Mesendoderm (in vitro differentiated cells): ENCODE results near the gene ICAM4.

Experiments used
- DNase-seq: peaks from one replicate; pipeline ENCODE4 v3.0.0; 2013
- H2AK5ac ChIP-seq: 2 replicates; pipeline ENCODE4 v1.6.1; 2013; ENCODE audit warnings: low read length, inconsistent platforms
- H2BK120ac ChIP-seq: 2 replicates; pipeline ENCODE4 v1.6.1; 2013; ENCODE audit warnings: low read depth, mild to moderate bottlenecking, low read length, moderate library complexity, mixed read lengths
- H2BK15ac ChIP-seq: replicated peaks from 2 replicates; pipeline ENCODE4 v1.6.1; 2013; ENCODE audit warnings: low read depth, mild to moderate bottlenecking, moderate library complexity
- H2BK5ac ChIP-seq: 2 replicates; pipeline ENCODE4 v1.6.1; 2013; ENCODE audit warnings: low read length, inconsistent platforms
- H3K18ac ChIP-seq: 2 replicates; pipeline ENCODE4 v1.6.1; 2013; ENCODE audit warnings: mild to moderate bottlenecking, low read length, mixed read lengths
- H3K23ac ChIP-seq: one replicate; pipeline ENCODE4 v1.6.1; 2013; ENCODE audit warnings: low read length
- H3K27ac ChIP-seq: 2 replicates; pipeline ENCODE4 v1.5.1; 2013; ENCODE audit warnings: low read depth, mild to moderate bottlenecking, inconsistent platforms, low read length, moderate library complexity
- H3K27me3 ChIP-seq: 2 replicates; pipeline ENCODE4 v1.6.1; 2013; ENCODE audit warnings: low read length, control low read depth, mild to moderate bottlenecking, inconsistent platforms; ENCODE audit not compliant: insufficient read depth, poor library complexity
- H3K36me3 ChIP-seq: 2 replicates; pipeline ENCODE4 v1.6.1; 2013; ENCODE audit warnings: low read length, inconsistent platforms; ENCODE audit not compliant: control insufficient read depth, insufficient read depth
- H3K4ac ChIP-seq: one replicate; pipeline ENCODE4 v1.6.1; 2013; ENCODE audit warnings: low read depth, mild to moderate bottlenecking, low read length, moderate library complexity
- H3K4me1 ChIP-seq: 2 replicates; pipeline ENCODE4 v1.6.1; 2013; ENCODE audit warnings: low read depth, low read length, inconsistent platforms; ENCODE audit not compliant: control insufficient read depth
- H3K4me2 ChIP-seq: 2 replicates; pipeline ENCODE4 v1.6.1; 2013; ENCODE audit warnings: low read length
- H3K4me3 ChIP-seq: 2 replicates; pipeline ENCODE4 v1.5.1; 2013; ENCODE audit warnings: mild to moderate bottlenecking, low read length
- H3K56ac ChIP-seq: one replicate; pipeline ENCODE4 v1.6.1; 2013; ENCODE audit warnings: low read length
- H3K79me1 ChIP-seq: 2 replicates; pipeline ENCODE4 v1.6.1; 2013; ENCODE audit warnings: low read length, inconsistent platforms
- H3K79me2 ChIP-seq: 2 replicates; pipeline ENCODE4 v1.6.1; 2013; ENCODE audit warnings: mild to moderate bottlenecking, low read length; ENCODE audit not compliant: control insufficient read depth, insufficient read depth
- H3K9ac ChIP-seq: 2 replicates; pipeline ENCODE4 v1.6.1; 2013; ENCODE audit warnings: low read length, inconsistent platforms
- H4K5ac ChIP-seq: one replicate; pipeline ENCODE4 v1.6.1; 2013; ENCODE audit warnings: low read length
- H4K8ac ChIP-seq: one replicate; pipeline ENCODE4 v1.6.1; 2013; ENCODE audit warnings: low read depth, mild to moderate bottlenecking, control low read depth, low read length, moderate library complexity
- whole genome bisulfite sequencing: extraction: QIAGEN DNeasy Blood & Tissue Kit; methylation state at CpG from one replicate; pipeline ENCODE4 v1.1.7; 2013; ENCODE audit warnings: low lambda C conversion rate, missing lambda C conversion rate; ENCODE audit not compliant: insufficient coverage; ENCODE audit errors: extremely low coverage; 5-methylcytosine and 5-hydroxymethylcytosine counted together

The ICAM4 gene

GRCh38 chr19:10255358-10255757 is 31.4 kb upstream of the ICAM4 start:
- Histone ChIP-seq H2BK15ac (no peak overlapping the region), H2AK5ac (no peak overlapping the region), H3K36me3 (peaks cover 5% of the 10 kb centered on the region), H3K4me3 (no peak overlapping the region), H2BK5ac (no peak overlapping the region), H3K23ac (no peak overlapping the region), H3K4ac (no peak overlapping the region), H4K5ac (no peak overlapping the region), H3K27me3 (no peaks in the 10 kb centered on the region), H3K4me2 (no peak overlapping the region), H4K8ac (no peak overlapping the region), H3K79me1 (peaks cover 4% of the 10 kb centered on the region), H3K4me1 (no peaks in the 10 kb centered on the region), H3K9ac (no peak overlapping the region), H3K79me2 (peaks cover 4% of the 10 kb centered on the region), H3K56ac (no peak overlapping the region), H3K27ac (no peak overlapping the region), H2BK120ac (no peak overlapping the region), H3K18ac (no peak overlapping the region)
- DNase-seq: no peak
- no CpG with 5 or more reads among the region's 2 CpGs for WGBS

GRCh38 chr19:10256551-10256950 is 30.2 kb upstream of the ICAM4 start:
- no peak overlapping the region for H3K56ac ChIP-seq
- no peaks in the 10 kb centered on the region for H3K27me3 ChIP-seq
- H4K5ac ChIP-seq: no peak overlapping the region
- H3K79me2 ChIP-seq: peaks cover 4% of the 10 kb centered on the region
- H2BK120ac ChIP-seq: no peak overlapping the region
- H2AK5ac ChIP-seq: no peak overlapping the region
- H3K4me2 ChIP-seq: no peak overlapping the region
- H3K9ac ChIP-seq: no peak overlapping the region
- H4K8ac ChIP-seq: no peak overlapping the region
- no peak overlapping the region for H3K4ac ChIP-seq
- DNase-seq: no peak
- no peak overlapping the region for H3K27ac ChIP-seq
- no CpG with 5 or more reads among the region's 18 CpGs for WGBS
- H2BK5ac ChIP-seq: no peak overlapping the region
- H3K79me1 ChIP-seq: peaks cover 4% of the 10 kb centered on the region
- H3K36me3 ChIP-seq: peaks cover 5% of the 10 kb centered on the region
- no peak overlapping the region for H3K4me3 ChIP-seq
- no peak overlapping the region for H3K18ac ChIP-seq
- H3K4me1 ChIP-seq: no peaks in the 10 kb centered on the region
- no peak overlapping the region for H3K23ac ChIP-seq
- H2BK15ac ChIP-seq: no peak overlapping the region

- no peak overlapping the region for H3K4me2 ChIP-seq
Observed at GRCh38 chr19:10256970-10257615, 29.7 kb upstream of the ICAM4 start.

GRCh38 chr19:10258080-10258710 is 28.6 kb upstream of the ICAM4 start:
- Histone ChIP-seq H3K4me3 (no peak overlapping the region), H4K5ac (no peak overlapping the region), H3K79me2 (no peaks in the 10 kb centered on the region), H3K4me1 (no peaks in the 10 kb centered on the region), H3K4ac (no peak overlapping the region), H2AK5ac (no peak overlapping the region), H2BK120ac (no peak overlapping the region), H3K27ac (no peak overlapping the region), H4K8ac (no peak overlapping the region), H3K56ac (no peak overlapping the region), H3K18ac (no peak overlapping the region), H3K4me2 (no peak overlapping the region), H3K23ac (no peak overlapping the region), H3K27me3 (no peaks in the 10 kb centered on the region), H3K36me3 (peaks cover 5% of the 10 kb centered on the region), H2BK5ac (no peak overlapping the region), H3K79me1 (no peaks in the 10 kb centered on the region), H2BK15ac (no peak overlapping the region), H3K9ac (no peak overlapping the region)
- no CpG with 5 or more reads among the region's 18 CpGs for WGBS
- no peak for DNase-seq

More at GRCh38 chr19:10256970-10257615, 29.7 kb upstream of the ICAM4 start:
- no CpG with 5 or more reads among the region's 9 CpGs for WGBS
- no peak overlapping the region for H3K9ac ChIP-seq
- peaks cover 5% of the 10 kb centered on the region for H3K36me3 ChIP-seq
- H3K79me1 ChIP-seq: peaks cover 4% of the 10 kb centered on the region
- H3K4me1 ChIP-seq: no peaks in the 10 kb centered on the region
- no peak overlapping the region for H2BK15ac ChIP-seq
- no peak overlapping the region for H3K4ac ChIP-seq
- H3K27me3 ChIP-seq: no peaks in the 10 kb centered on the region
- no peak overlapping the region for H4K8ac ChIP-seq
- H3K4me3 ChIP-seq: no peak overlapping the region
- no peak for DNase-seq
- no peak overlapping the region for H3K23ac ChIP-seq
- no peak overlapping the region for H4K5ac ChIP-seq
- no peak overlapping the region for H3K27ac ChIP-seq
- no peak overlapping the region for H3K18ac ChIP-seq
- H2AK5ac ChIP-seq: no peak overlapping the region
- H3K79me2 ChIP-seq: peaks cover 4% of the 10 kb centered on the region
- no peak overlapping the region for H2BK120ac ChIP-seq
- no peak overlapping the region for H2BK5ac ChIP-seq
- no peak overlapping the region for H3K56ac ChIP-seq

DNA sequence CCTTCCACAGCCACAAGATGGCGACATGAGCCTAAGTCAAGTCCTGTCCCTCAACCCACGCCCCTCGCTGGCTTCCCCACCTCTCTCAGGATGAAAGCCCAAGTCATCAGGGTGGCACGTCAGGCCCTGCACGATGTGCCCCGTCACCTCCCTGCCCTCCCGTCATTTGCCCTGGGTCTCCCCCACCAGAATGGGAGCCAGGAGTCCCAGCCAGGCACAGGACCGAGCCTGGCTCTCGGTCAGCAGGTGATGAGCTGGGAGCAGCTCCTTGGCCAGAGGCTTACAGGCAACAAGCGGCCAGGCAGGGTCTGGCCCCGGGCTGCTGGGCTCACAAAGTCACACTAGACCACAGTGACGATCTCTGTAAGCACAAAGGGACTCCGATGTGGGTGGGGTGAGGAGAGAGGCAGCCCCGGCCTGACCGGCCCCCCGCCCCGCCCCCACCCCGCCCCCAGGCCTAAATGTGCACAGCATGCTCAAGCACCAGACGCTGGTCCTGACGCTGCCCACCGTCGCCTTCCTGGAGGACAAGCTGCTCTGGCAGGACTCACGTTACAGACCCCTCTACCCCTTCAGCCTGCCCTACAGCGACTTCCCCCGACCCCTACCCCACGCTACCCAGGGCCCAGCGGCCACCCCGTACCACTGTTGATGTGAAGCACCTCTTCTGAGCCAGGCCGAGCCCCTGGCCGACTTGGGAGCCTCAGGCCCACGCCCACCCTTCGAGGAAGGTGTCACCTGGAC is 27.4 kb upstream of the ICAM4 start:
- DNase-seq: peak; percentile 95
- no peak overlapping the region for H3K23ac ChIP-seq
- no peak overlapping the region for H3K4me2 ChIP-seq
- no peak overlapping the region for H2BK5ac ChIP-seq
- no CpG with 5 or more reads among the region's 32 CpGs for WGBS
- H3K79me2 ChIP-seq: no peaks in the 10 kb centered on the region
- H3K27ac ChIP-seq: no peak overlapping the region
- no peaks in the 10 kb centered on the region for H3K27me3 ChIP-seq
- no peaks in the 10 kb centered on the region for H3K4me1 ChIP-seq
- no peak overlapping the region for H2AK5ac ChIP-seq
- no peak overlapping the region for H2BK120ac ChIP-seq
- no peak overlapping the region for H3K4me3 ChIP-seq
- no peak overlapping the region for H4K8ac ChIP-seq
- no peak overlapping the region for H3K9ac ChIP-seq
- no peak overlapping the region for H3K4ac ChIP-seq
- H3K79me1 ChIP-seq: no peaks in the 10 kb centered on the region
- no peak overlapping the region for H4K5ac ChIP-seq
- peaks cover 5% of the 10 kb centered on the region for H3K36me3 ChIP-seq
- H2BK15ac ChIP-seq: no peak overlapping the region
- no peak overlapping the region for H3K56ac ChIP-seq
- no peak overlapping the region for H3K18ac ChIP-seq
